Measurements from ENCODE around the gene TLK2.

Gene TLK2

DNA sequence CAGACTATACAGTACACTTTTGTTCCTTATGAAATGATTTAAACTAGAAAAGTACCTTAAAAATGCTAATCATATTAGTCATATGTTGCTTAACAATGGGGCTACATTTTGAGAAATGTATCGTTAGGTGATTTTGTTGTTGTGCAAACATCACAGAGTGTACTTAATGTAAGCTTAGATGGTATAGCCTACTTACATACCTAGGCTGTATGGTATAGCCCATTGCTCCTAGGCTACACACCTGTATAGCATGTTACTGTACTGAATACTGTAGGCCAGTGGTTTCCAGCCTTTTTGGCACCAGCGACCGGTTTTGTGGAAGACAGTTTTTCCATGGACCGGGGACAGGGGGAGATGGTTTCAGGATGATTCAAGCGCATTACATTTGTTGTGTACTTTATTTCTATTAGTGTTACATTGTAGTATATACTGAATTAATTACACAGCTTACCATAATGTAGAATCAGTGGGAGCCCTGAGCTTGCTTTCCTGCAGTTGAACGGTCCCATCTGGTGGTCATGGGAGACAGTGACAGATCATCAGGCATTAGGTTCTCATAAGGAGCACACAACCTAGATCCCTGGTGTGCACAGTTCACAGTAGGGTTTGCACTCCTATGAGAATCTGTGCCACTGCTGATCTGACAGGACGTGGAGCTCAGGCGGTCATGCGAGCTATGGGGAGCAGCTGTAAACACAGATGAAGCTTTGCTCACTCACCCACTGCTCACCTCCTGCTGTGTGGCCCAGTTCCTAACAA, 113.9 kb downstream of the TLK2 start:
- Mint-ChIP-seq H3K9me3 (peaks cover 20% of the 10 kb centered on the region), H3K36me3 (ENCODE audit: low read depth) (peaks cover 70% of the 10 kb centered on the region), H3K4me1 (no peaks in the 10 kb centered on the region), H3K27me3 (ENCODE audit: low read depth) (no peaks in the 10 kb centered on the region), H3K27ac (no peak overlapping the region), H3K4me3 (no peak overlapping the region)
- TF ChIP-seq, protein P1, sequence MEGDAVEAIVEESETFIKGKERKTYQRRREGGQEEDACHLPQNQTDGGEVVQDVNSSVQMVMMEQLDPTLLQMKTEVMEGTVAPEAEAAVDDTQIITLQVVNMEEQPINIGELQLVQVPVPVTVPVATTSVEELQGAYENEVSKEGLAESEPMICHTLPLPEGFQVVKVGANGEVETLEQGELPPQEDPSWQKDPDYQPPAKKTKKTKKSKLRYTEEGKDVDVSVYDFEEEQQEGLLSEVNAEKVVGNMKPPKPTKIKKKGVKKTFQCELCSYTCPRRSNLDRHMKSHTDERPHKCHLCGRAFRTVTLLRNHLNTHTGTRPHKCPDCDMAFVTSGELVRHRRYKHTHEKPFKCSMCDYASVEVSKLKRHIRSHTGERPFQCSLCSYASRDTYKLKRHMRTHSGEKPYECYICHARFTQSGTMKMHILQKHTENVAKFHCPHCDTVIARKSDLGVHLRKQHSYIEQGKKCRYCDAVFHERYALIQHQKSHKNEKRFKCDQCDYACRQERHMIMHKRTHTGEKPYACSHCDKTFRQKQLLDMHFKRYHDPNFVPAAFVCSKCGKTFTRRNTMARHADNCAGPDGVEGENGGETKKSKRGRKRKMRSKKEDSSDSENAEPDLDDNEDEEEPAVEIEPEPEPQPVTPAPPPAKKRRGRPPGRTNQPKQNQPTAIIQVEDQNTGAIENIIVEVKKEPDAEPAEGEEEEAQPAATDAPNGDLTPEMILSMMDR (IDR thresholded peaks at IDR 0.05; ENCODE audit: unreplicated experiment in 3 of 3): no peak

DNA sequence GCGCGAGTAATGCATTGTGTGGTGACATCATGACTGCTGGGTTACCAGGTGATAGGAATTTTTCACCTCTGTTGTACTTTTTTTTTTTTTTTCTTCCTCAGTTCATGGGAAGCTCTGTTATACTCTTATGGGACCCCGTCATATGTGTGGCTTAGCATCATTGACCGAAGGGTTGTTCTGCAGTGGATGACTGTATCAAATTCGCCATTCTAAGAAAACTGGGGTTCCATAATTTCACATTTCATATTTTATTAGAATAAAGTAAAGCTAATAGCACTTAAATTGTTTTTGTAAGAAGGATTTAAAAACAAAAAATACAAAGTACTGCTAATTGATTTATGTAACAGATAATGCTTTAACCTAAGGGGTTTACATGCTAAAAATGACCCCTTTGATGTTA, 116.9 kb downstream of the TLK2 start:
- peaks cover 5% of the 10 kb centered on the region for H3K4me1 Mint-ChIP-seq
- H3K4me3 Mint-ChIP-seq: no peak overlapping the region
- H3K9me3 Mint-ChIP-seq: peaks cover 26% of the 10 kb centered on the region
- H3K27ac Mint-ChIP-seq: no peak overlapping the region
- H3K27me3 Mint-ChIP-seq (ENCODE audit: low read depth): peaks cover 4% of the 10 kb centered on the region
- H3K36me3 Mint-ChIP-seq (ENCODE audit: low read depth): peaks cover 80% of the 10 kb centered on the region
- TF ChIP-seq, protein P1 (IDR thresholded peaks at IDR 0.05; ENCODE audit: unreplicated experiment in 3 of 3): no peak

DNA sequence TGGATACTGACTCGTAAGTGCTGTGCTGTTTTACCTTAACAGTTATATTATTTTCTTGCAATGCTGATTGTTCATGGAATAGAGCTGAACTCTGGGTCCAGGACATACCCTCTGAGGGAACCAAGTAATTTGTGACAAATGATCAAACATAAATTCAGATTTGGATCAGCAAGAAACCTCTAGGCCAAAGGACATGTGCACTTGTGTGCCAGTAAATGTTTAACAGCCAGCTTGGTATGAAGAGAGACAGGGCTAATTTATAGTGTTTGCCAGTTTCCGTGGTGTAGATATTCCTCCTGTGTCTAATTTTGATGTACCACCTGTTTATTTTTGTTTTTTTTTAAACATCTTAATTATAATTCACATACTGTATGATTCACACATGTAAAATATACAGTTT, 118.0 kb downstream of the TLK2 start:
- Mint-ChIP-seq H3K4me1 (peaks cover 5% of the 10 kb centered on the region), H3K9me3 (peaks cover 26% of the 10 kb centered on the region), H3K36me3 (ENCODE audit: low read depth) (peaks cover 87% of the 10 kb centered on the region), H3K27ac (no peak overlapping the region), H3K27me3 (ENCODE audit: low read depth) (peaks cover 4% of the 10 kb centered on the region), H3K4me3 (no peak overlapping the region)
- TF ChIP-seq, protein P1 (IDR thresholded peaks at IDR 0.05; ENCODE audit: unreplicated experiment in 3 of 3): no peak

DNA sequence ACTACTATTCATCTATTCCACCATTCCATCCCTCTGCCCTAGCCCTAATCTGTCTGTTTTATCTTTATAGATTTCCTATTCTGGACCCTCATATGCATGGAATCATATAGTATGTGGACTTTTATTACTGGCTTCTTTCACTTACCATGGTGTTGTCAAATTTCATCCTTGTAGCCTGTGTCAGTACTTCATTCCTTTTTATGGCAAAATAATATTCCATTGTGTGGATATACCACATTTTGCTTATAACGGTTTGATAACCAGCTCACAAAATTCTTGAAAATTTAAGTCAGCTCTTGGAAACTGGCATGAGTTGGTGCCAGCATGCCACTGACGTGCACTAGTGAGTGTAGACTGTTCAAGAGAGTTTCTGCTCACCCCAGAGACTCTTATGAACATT, 118.5 kb downstream of the TLK2 start:
- Mint-ChIP-seq H3K4me3 (no peak overlapping the region), H3K36me3 (ENCODE audit: low read depth) (peaks cover 90% of the 10 kb centered on the region), H3K4me1 (peaks cover 5% of the 10 kb centered on the region)

DNA sequence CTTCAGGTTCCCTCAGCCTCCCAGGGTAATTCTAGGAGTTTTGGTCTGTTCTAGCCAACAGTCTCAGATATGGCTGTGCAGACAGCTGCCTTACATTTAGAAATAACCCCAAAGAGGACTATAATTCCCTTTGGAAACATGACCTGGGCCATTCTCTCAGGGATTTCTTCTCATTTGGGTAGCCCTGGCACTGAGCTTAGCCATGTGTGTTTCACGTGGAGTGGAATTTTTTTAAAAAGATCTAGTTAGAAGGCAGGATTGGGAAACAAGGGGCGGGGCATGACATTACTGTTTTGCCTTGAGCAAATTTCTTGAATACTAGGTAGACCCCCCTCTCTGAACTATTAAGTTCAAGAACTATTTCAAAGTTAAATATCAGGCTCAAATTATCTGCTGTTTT, 119.3 kb downstream of the TLK2 start:
- TF ChIP-seq, protein P1 (IDR thresholded peaks at IDR 0.05; ENCODE audit: unreplicated experiment in 3 of 3): no peak

More for the DNA sequence above, 118.5 kb downstream of the TLK2 start:
- Mint-ChIP-seq H3K27ac (no peak overlapping the region), H3K27me3 (ENCODE audit: low read depth) (peaks cover 4% of the 10 kb centered on the region), H3K9me3 (peaks cover 26% of the 10 kb centered on the region)
- TF ChIP-seq, protein P1 (IDR thresholded peaks at IDR 0.05; ENCODE audit: unreplicated experiment in 3 of 3): no peak

More for the DNA sequence above, 119.3 kb downstream of the TLK2 start:
- peak overlapping the region in 2 of 3 experiments; percentile 28 to 43 for H3K27ac Mint-ChIP-seq
- peaks cover 26% of the 10 kb centered on the region for H3K9me3 Mint-ChIP-seq
- no peak overlapping the region for H3K4me3 Mint-ChIP-seq
- peaks cover 90% of the 10 kb centered on the region for H3K36me3 Mint-ChIP-seq (ENCODE audit: low read depth)
- peaks cover 5% of the 10 kb centered on the region for H3K4me1 Mint-ChIP-seq
- H3K27me3 Mint-ChIP-seq (ENCODE audit: low read depth): peaks cover 4% of the 10 kb centered on the region

All from nephron (organoid).